Measurements from ENCODE around the gene PRR5.
A peak's percentile ranks its signal among the peaks of the same experiment; 100 is the strongest.
"Not testable (repeated sequence)": the region's sequence is repeated elsewhere in the genome, so short reads cannot be mapped to it uniquely, and the experiment has no call there.

The PRR5 gene

GRCh38 chr22:44701824-44702478, at the start of gene PRR5:
Gene PRR5, plus strand, starts transcription at chr22:44702204. Its CDS starts 271 bp downstream, at chr22:44702475.
- DNase-seq (ENCODE audit: low read depth), result peak; percentile 70

DNA sequence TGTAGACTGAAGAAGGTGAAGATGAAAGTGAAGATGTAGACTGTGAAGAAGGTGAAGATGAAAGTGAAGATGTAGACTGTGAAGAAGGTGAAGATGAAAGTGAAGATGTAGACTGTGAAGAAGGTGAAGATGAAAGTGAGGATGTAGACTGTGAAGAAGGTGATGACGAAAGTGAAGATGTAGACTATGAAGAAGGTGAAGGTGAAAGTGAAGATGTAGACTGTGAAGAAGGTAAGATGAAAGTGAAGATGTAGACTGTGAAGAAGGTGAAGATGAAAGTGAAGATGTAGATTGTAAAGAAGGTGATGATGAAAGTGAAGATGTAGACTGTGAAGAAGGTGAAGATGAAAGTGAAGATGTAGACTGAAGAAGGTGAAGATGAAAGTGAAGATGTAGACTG, 49.1 kb upstream of the PRR5 start:
- DNase-seq (ENCODE audit: low read depth), result not testable (repeated sequence)

DNA sequence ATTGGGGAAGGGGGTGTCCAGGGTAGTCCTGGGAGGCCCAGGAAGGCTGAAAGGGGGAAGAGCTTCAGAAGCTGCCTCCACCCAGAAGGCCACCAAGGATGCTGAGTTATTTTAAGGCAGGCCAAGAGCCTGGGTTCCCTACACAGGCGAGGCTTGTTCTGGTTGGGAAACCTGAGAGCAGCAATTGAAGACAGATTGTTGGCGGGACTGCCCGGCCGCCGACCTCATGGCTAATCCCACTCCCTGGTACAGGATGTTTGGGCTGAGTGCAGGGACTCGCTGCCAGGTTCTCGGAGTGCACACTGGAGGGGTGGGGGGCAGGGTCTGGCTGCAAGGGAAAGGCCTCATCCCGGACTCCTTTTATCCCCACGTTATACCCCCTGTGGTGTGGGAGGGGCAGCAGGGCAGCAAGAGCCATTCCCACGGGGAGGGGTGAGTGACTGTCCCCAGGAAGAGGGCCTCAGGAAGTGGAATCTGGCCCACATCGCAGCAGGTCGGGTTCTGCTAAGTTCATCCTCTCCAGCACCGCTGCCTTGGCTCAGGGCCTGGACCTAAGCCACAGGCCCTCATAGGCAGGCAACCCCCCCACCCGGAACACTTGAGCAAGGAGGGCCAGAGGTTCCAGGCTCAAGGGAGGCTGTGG, 43.6 kb upstream of the PRR5 start:
- DNase-seq (ENCODE audit: low read depth), result peak; percentile 75

DNA sequence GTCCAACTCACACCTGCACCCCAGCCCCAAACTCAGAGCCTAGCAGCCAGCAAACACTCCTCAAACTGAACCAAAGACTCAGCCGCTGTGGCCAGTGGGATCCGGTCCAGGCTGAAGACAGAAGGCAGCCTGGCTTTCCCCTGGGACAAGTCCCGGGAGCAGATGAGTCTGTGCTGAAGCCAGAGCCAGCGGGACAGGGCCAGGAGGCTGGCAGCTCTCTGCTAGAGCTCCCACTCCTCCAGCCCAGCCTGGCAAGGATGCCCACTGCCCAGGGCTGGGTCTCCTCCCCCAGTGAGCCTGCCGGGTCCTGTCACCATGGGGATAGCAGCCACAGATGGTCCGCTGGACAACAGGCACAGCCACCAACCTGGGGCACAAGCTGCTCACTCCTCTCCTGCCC, 42.9 kb upstream of the PRR5 start:
- DNase-seq (ENCODE audit: low read depth), result peak; percentile 36

GRCh38 chr22:44660051-44660830, 41.8 kb upstream of the PRR5 start:
- no peak for DNase-seq (ENCODE audit: low read depth)

GRCh38 chr22:44661070-44661469, 40.9 kb upstream of the PRR5 start:
- no peak for DNase-seq (ENCODE audit: low read depth)

DNA sequence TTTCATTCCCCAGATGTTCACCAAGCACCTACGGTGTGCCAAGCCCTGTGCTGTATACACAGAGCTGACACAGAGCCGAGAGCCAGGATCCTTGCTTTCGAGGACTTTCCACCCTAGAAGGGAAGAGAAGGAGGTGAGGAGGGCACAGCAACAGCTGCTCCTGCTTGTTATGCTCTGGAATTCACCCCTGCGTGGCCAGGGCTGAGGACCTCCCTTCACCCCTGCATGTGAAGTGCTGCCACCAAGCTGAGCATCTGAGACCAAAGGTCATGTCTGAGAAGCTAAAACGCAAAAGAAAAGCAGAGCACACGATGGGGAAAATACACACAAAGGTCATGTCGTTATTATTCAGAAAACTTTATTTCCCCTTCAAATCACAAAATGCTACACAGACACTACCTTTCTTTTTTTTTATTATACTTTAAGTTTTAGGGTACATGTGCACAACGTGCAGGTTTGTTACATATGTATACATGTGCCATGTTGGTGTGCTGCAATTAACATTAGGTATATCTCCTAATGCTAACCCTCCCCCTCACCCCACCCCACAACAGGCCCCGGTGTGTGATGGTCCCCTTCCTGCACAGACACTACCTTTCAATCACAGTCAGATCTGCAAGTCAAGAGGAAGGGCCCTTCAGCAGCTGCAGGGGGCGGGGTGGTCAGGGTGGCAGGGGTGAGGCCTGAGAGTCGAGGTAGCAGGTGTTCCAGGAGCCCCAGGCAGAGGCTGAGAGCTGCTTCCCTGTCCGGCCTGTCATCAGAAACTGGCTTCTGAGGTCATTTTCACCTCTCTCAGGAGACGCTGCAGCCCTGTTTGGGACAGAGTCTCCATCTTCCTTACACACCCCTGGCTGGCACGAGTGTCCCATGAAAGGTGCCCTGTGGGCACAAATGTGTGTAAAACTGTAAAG, 40.1 kb upstream of the PRR5 start:
- DNase-seq (ENCODE audit: low read depth), result no peak

DNA sequence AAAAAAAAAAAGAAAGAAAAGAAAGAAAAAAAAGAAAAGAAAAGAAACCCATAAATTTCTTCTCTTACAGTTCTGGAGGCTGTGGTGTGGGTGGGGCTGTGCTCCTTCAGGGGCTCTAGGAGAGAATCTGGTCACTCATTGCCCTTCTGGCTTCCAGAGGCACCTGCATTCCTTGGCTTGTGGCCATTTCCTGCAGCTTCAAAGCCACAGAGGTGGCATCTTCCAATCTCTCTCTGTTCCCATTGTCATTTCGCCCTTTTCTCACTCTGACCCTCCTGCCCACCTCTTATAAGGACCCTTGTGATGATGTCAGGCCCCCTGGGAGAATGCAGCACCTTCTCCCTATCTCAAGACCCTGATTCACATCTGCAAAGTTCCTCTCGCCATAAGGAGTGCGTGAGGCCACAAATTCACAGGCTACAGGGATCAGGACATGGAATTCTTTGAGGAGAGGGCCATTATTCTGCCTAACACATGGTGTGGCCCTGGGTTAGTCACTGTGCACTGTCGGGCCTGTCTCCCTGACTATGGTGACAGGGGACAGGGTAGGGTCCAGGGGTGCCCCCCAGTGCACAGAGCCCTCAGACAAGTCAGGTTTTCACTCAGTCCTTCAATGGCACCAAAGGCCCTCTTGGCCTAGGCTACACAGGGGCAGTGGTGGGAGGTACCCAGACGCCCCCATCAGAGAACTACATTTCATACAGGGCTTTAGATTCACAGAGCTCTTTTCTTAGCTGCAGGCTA, 38.6 kb upstream of the PRR5 start:
- DNase-seq (ENCODE audit: low read depth), result no peak

DNA sequence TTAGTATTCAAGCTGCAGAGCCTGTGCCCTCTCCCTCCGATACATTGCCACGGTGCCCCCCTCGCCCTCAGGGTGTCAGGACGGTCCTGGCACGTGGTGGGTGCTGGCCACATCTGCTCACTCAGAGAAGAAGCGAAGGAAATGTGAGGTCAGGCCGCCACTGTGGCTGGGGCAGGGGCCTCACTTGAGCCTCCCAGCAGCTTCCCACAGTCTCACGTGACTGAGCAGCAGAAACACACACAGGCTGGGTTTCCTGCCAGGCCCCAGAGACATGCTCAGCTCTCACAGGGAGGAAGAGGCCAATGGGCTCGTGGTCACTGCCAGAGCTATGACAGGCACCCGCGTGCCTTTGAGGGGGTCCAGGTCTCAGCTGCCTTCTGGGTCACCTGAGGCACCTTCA, 37.9 kb upstream of the PRR5 start:
- DNase-seq (ENCODE audit: low read depth), result no peak

DNA sequence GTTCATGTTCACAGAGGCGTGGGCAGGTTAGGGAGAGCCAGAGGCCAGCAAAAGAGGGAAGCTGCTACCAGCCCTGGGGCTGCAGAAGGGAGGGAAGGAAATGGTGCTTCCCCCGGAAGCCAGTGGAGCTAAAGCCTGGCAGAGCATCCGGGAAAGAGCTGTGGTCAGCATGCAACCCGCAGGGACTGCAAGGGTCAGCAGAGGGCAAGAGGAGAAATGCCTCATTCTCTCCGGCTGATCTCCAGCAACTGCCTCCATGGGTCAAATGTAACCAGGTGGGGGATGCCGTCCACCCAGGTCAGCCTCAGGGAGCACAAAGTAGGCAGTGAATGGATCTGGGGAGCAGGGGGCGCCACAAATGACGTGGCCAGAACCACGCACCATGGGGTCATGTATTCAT, 36.9 kb upstream of the PRR5 start:
- DNase-seq (ENCODE audit: low read depth), result no peak

- no peak for DNase-seq (ENCODE audit: low read depth)
These were observed 35.8 kb upstream of the PRR5 start for GRCh38 chr22:44666207-44666585.

GRCh38 chr22:44667276-44667675, 34.7 kb upstream of the PRR5 start:
- DNase-seq (ENCODE audit: low read depth), result no peak

DNA sequence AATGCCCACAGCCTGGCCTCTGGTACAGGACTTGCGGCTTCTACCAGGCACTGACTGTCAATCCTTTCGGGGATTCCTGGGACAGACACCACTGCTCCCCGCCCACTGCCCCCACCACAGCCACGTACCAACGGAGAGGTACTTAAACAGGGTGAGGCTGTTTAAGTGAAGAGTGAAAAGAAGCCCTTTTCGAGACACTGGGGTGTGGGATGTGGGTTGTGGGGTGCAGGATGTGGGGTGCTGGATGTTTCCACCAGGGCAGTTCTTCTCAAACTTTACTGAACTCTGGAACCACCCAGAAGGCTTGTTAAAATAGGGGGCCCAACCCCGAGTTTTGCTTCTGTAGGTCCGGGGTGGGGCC, 34.2 kb upstream of the PRR5 start:
- no peak for DNase-seq (ENCODE audit: low read depth)

DNA sequence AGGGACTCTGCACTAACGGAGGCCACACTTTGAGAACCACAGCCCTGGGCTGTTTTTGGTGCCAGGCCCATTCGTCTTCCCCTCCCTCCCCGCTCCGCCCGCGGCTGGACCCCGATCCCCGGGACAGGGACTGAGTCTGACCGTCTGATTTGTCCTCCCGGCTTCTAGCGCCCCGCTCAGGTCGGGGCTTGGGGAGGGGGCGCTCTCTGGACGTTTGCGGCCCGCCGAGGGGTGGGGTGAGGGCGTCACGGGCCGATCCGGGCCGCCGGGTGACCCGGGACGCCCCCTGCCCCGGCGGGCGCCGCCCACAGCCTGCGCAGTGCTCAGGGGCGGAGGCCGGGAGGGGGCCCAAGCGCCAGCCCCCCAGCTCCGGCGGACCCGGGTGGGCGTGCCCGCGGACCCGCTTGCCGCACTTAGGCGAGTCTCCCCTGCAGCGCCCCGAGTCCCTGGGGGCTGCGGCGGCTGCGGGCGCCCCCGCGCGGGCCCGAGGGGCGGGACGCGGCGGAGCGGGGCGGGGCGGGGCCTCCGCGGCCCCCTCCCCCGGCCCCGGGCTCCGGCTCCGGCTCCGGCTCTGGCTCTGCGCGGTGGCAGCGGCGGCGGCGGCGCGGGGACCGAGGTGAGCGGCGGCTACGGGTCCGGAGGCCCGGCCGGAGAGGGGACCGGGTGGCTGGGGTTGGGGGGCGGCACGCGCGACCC, 33.7 kb upstream of the PRR5 start:
- DNase-seq (ENCODE audit: low read depth), result no peak

DNA sequence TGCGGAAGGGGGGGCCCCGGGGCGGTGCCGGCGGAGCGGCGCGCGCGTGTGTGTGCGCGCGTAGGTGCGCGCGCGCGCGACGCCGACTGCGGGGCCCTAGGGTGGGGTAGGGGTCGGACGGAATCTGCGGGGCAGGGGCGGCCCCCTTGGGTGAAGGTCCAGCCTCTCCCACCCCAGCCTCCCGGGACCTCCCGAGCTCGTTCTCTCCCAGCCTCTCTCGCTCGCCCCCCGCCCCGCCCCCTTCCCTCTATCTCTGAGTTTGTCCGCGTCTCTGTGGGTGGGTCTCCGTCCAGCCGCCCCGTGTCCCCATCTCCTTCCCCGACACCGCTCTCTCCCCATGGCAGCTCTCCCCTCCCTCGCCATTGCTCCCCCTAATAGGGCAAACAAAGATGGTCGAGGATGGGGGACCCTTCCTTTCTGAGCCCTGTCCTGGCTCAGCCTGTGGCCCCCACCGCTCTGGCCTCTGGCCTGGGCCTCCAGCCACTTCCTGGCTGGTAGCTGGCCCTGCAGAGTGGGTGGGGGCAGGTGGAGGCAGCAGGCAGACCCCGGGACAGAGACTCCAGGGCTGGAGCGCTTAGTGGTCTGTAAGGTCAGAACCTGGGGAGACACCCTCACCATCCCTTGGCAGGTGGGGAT, 33.0 kb upstream of the PRR5 start:
- DNase-seq (ENCODE audit: low read depth), result no peak

DNA sequence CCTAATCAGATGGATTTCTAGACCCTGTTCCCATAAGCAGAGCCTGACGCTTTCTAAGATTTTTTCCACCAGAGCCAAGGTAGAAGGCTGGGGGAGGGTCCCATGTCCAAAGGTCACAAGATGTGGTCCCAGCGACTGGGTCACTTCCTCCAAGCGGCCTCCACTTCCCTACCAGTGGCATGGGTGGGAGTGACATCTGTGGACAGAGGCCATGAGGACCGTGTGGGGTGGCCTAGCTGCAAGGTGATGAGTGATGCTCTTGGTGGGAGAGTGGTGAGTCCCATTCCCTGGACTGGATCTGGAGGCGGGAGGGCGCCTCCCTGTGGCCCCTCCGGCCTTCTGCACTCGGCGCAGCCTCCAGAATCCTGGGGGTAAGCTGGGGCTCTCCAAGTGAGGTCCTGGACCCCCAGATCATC, 32.4 kb upstream of the PRR5 start:
- no peak for DNase-seq (ENCODE audit: low read depth)

DNA sequence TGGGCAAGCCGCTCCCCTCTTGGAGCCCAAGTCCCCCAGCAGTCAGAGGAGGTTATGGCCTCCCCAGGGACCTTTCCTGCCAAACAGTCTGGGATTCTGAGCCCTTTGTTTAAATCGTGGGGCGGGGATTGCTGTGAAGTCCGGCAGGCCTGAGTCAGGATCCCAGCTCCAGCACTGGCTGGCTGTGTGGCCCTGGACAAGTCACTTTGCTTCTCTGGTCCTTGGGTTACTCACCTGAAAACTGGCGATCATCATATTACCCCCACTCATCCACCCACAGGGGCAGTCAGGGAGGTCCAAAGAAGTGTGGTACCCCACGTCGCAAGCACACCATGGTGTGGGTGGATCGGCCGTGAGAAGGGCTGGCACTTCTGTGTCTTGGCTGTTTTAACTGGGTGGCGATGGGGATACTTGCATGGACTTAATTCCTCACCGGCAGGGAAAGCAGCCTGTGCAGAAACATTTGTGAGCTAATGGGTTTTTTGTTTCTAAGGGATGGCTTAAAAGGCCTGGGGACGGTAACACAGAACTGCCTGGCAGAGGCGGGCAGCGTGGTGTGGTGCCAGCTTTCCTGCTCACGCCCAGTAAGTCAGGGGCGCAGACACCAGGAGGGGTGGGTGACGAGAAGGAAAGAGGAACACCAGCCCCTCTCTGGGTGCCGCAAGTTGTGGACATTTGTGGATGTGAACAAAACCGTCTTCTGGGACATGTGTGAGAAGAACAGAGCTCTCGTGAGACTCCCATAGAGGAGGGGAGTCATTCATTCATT, 31.6 kb upstream of the PRR5 start:
- no peak for DNase-seq (ENCODE audit: low read depth)

- DNase-seq (ENCODE audit: low read depth), result no peak
These were observed 30.3 kb upstream of the PRR5 start for GRCh38 chr22:44671742-44672141.

DNA sequence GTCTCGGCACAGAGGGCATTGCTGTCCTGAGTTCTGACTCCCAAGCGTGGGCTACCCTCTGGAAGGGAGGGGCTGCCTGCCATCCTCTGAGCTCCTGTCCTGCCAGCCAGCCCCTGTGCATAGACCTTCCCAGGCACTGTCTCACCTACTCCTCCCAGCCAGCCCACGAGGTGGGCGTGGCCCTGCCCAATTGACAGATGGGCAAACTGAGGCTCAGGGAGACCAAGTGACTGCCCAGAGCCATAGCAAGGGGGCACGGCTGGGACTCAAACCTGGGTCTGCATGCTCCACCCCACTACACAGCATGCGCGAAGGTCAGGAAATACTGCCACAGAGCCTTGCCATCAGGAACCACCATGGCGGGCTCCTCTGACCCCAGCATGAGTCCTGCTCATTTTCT, 29.4 kb upstream of the PRR5 start:
- no peak for DNase-seq (ENCODE audit: low read depth)

- DNase-seq (ENCODE audit: low read depth), result no peak
These were observed 28.6 kb upstream of the PRR5 start for GRCh38 chr22:44673406-44673805.

Data from GM04504 (cell line).